NCI-H2196 (cell line): Measurements from ENCODE around the gene NIN.
"Not testable (repeated sequence)": the region's sequence is repeated elsewhere in the genome, so short reads cannot be mapped to it uniquely, and the experiment has no call there.

Experiments
- DNase-seq: peaks from one replicate; lab custom pipeline; 2025; ENCODE audit not compliant: unreplicated experiment; lab: John Stamatoyannopoulos, UW

The NIN gene

DNA sequence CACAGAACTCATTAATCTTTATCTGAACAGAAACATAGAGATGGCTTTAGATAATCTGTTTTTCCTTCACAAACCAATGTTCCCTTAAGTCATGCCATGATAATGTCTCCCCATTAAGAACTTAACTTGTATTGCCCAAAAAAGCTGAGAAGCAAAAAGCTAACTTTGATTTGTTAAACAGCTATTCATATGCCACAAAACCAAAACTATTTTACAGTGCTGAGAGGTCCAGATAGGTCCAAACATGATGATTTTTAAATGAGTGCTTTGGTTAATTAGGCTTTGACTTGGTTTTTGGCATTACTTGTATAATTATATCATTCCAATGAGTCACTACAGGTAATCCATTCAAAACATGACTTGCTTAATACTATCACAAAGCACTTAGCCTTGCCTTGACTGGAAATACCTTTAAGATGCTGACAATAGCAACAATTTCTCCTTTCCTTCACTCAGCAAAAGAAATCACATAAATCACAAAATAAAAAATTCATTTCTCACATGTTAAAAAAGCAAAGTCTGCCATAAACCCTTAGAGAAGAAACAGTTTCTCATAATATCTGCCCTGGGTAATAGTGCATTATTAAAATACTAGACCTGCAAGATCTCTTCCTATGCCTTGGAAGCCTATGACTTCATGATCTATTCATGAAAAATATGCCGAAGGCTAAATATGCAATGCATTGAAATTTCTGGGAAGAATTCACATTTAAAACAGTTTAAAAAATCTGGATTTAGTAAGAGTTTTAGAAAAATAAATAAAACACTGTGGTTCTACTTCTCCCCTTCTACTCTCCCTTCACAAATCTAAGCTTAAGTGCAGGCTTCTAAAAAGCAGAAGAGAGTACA is 110.8 kb downstream of the NIN start:
- DNase-seq, result no peak

DNA sequence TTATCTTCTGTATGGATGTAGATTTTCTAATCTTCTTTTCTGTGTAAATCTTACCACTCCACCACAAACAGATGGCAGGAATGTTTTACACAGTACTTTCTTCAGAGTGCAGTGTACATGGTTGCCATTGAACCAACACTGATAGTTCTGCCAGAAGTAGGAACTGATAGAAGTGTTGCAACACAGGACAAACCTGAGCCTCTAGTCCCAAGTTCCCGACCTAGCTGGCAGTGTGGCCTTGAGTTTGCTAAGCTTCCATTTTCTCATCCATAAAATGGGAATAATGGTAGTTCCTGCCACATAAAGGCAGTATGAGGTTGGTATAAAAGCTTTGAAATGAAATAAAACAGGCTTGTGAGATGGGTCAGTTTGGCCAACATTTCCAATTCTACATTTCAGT is 112.0 kb downstream of the NIN start:
- DNase-seq, result no peak

DNA sequence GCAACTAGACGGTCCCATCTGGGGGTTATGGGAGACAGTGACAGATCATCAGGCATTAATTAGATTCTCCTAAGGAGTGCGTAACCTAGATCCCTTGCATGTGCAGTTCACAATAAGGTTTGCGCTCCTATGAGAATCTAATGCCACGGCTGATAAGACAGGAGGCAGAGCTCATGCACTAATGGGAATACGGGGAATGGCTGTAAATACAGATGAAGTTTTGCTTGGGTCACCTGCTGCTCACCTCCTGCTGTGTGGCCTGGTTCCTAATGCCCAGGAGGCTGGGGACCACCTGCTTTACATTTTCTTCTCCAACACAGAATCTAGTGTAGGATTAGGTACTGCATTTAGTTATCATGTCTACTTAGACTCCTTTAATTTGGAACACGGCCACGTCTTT is 113.2 kb downstream of the NIN start:
- no peak for DNase-seq

DNA sequence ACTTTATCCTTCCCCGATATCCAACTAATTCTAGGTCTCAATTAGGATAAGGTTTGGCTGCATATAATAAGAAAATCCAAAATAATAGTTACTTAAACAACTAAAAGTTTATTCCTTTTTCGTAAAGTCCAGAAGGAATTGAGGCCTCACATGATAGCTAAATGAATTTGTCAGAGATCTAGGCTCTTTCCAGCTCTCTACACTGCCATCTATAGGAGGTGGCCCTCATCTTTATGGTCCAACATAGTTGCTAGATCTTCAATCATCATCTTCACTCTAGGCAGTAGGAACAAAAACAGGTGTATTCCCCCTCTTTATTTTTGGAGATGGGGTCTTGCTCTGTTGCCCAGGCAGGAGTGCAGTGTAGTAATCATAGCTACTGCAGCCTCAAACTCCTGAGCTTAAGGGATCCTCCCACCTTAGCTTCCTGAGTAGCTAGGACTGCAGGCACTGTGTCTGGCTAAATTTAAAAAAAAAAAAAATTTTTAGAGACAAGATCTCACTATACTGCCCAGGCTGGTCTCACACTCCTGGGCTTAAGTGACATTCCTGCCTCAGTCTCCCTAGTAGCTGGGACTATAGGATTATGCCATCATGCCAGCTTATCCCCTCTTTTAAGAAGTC is 116.4 kb downstream of the NIN start:
- peak; percentile 3 for DNase-seq

DNA sequence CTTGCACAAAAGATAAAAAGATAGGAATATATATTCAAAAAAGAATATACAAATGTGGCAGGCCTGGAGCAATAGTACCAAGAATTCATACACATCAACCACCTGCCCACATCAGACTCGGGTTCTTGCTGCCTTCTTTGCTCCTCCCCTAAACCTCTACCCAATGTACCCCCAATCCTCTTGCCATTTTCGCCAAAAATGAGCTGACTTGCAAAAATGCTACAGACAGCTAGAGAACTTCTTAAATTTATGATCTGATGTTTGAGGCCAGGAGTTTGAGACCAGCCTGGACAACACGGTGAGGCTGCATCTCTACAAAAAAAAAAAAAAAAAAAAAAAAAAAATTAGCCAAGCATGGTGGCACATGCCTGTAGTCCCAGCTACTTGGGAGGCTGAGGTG is 119.9 kb downstream of the NIN start:
- no peak for DNase-seq

DNA sequence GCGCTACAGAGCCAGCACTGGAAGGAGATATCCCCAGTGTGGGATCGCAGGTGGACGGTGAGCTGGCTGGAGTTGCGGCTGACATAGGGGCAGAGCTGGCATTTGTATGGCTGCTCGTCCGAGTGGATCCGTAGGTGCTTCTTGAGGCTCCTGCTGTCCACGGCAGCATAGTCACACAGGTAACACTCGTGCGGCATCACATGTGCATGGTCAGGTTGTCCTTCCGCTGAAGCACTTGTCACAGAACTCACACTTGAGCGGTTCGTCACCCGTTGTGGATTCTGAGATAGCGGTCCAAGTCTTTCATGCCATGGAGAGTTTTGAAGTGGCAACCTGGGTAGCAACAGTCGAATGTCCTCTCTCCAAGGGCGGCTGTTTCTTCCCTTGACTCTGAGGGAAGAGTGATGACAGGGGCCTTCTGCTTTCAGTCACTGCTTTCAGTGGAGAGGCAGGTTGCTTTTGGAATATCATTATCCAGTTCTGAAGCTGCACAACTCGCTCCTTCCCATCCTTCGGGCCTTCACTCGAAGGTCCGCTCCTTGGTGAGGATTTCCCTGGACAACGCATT is 125.9 kb downstream of the NIN start:
- DNase-seq, result no peak

DNA sequence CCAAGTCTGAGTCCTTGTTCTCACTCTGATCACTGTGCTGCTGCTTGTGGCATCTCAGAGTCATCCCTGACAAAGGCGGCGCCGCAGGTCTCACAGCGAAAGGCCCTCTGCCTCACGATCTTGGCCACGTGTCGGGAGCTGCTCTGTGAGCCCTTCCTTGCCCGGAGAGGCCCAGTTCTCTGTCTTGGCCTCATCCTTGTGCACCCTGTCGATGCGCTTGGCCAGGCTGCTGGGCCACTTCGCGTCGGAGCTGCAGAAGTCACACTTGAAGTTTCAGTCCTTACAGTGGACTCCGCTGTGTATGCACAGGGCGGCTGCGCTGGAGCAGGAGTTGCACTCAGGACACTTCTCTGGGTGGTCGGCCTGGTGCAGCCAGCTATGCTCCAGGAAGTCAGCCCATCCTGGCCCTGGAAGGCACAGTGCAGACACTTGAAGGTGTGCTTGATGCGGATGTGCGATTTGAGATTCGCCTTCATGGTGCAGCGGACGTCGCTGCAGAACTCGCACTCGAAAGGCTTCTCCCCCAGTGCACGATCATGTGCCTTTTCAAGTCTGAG is 126.4 kb downstream of the NIN start:
- DNase-seq, result no peak

DNA sequence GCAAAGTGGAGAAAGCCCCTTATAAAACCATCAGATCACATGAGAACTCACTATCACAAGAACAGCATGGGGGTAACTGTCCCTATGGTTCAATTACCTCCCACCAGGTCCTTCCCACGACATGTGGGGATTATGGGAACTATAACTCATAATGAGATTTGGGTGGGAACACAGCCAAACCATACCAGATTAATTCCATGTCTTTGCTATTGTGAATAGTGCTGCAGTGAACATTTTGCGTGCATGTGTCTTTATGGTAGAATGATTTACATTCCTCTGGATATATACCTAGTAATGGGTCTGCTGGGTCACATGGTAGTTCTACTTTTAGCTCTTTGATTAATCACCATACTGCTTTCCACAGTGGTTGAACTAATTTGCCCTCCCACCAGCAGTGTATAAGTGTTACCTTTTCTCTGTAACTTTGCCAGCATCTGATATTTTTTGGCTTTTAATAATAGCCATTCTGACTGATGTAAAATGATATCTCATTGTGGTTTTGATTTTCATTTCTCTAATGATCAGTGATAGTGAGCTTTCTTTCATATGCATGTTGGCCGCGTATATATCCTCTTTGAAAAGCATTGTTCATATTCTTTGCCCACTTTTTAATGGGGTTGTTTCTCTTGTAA is 133.2 kb downstream of the NIN start:
- no peak for DNase-seq

DNA sequence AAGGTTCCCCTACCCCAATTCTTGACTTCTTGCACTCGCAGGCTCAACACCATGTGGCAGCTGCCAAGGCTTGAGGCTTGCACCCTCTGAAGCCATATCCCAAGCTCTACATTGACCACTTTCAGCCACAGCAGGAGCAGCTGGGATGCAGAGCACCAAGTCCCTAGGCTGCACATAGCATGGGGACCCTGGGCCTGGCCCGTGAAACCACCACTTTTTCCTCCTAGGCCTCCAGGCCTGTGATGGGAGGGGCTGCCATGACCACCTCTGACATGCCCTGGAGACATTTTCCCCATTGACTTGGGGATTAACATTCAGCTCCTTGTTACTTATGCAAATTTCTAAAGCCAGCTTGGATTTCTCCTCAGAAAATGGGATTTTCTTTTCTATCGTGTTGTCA is 136.7 kb downstream of the NIN start:
- DNase-seq, result not testable (repeated sequence)

DNA sequence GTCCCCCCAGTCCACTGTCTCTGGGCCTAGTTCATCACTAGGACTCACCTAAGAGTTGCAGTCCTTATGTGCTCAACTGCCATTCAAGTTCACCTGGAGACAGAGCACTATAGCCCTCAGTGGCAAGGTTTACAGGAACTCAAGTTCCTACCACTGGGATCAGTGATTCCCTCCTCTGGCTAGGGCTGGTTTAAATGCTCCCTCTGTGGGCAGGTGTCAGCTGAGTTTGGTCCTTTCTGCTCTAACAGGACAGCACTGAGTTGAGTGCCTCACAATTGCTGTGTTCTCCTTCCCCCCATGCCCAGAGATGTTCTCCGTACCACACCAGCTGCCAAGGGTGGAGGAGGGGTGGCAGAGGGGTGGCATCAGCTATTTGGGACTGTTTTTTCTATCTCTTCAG is 142.1 kb downstream of the NIN start:
- DNase-seq, result no peak

DNA sequence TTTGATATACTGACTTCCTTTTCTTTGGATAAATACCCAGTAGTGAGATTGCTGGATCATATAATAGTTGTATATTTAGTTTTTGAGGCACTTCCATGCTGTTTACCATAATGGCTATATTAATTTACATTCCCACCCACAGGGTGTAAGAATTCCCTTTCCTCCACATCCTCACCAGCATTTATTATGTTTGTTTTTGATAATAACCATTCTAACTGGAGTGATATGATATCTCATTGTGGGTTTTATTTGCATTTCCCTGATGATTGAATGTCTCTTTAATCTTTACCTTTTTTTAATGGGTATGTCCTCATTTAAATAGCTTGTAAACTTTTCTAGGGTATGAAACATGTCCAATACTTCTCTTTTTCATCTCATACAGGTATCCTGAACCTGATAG is 151.3 kb downstream of the NIN start:
- DNase-seq, result no peak

DNA sequence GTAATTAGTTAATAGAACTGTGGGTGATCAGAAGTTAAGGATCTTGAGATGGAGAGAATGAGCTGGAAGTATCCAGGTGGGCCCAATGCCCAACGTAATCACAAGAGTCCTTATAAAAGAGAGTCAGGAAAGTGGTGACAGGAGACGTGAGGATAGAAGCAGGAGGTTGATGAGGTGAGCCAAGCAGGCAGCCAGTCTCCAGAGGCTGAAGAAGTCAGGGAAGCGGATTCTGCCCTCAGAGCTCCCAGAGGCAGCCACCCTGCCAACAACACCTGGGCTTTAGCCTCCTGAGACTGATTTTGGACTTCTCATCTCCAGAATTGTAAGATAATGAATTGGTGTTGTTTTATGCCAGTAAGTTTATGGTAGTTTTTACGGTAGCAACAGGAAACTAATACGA is 152.8 kb downstream of the NIN start:
- DNase-seq, result no peak

DNA sequence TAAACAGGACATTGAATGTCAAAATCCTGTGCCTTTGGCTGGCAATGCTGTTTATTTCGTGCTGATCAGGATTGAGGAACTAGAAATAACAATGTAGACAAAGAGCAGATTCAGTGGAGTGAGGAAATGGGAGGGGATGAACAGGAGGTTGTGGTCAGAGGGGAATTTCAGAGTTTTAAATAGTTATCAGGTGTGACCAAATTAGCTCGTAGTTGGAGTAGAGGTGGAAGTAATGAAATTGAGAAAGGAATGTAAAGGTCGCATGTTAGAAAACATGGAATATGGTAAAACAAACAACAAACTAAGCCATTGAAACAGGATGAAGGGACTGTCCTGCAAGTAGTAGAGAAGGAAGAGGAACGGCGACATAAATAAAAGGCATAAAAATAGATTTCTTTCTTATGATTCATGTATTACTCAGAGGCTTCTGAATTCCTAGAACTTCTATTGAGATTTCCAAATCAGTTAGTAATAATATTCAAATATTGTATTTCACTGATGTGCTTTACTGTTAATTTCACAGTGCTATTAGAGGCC is 153.4 kb downstream of the NIN start:
- no peak for DNase-seq

DNA sequence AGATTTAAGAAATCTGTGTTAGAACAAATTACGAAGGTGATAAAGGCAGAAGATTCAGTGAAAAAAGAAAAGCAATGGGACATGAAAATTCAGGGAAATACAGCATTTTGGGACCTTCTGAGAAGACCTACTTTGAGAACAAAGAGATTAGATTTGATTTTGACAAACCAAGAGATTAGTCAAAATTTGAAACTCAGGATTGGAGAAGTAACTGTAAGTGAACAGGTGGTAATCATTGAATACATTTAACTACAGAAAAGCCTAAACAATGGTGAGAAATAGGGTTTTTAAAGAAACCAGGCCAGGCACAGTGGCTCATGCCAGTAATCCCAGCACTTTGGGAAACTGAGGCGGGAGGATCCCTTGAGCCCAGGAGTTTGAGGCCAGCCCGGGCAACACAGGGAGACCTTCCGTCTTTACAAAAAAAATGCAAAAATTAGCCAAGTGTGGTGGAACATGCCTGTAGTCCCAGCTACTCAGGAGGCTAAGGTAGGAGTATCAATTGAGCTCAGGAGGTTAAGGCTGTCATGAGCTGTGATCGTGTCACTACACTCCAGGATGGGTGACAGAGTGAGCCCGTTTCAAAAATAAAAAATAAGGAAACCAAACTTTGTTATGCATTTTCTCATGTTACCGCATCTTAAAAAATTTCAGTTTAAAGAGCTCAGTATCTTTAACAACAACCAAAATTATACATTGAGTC is 154.0 kb downstream of the NIN start:
- no peak for DNase-seq

DNA sequence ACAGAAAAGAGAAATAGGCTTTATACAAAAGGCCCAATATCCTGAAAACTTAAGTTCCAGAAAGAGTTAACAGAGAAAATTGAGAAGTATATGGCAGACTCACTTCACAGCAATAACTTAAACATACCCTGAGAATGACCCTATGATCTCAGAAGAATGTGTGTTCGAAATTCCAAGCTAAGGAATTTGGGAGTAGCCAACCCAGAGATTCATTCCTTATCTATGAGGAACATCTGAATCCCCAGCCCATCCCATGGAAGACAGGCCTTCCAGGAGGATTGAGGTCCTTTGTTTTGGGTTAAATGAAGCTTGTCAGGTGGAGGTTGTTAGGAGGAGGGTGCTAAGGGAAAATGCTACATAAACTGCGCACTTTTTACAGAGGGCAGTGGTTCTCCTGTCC is 155.4 kb downstream of the NIN start:
- no peak for DNase-seq

DNA sequence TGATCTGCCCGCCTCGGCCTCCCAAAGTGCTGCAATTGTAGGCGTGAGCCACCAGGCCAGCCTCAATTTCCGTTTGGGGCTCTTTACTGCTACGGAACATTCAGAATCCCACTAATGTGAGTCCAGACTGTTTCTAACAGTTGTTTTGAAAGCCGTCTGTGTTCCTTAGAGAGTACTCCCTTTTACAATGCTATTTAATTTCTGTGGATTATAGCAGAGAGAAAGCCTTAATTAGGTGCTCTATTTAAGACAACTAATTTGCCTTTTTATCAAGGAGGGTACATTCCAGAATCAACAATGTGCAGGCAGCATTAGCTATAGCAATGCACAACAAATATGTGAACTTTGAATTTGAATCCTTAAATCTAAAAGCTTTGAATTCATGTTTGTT is 160.1 kb downstream of the NIN start:
- no peak for DNase-seq

DNA sequence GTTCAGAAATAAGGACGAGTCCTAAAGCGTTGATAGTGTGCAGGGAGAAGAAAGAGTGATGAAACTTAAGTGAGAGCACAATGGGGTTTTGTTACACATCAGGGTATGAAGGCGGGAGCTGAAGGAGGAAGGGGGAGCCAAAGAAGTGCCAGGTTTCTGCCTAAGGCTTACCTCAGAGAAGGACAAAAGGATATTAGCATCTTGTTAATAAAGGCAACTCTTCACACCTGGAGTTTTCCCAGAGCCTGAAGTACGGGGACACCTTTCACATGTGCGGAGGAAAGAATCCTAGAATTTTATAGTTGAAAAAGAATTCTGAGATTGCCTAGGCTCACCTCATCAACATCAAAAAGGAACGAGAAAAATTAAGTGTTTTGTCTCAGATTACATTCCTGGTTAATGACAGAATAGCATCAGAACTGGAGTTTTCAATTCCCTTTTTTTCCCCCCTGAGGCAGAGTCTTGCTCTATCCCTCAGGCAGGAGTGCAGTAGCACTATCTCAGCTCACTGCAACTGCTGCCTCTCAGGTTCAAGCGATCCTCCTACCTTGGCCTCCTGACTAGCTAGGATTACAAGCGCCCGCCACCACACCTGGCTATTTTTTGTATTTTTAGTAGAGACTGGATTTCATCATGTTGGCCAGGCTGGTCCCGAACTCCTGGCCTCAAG is 160.6 kb downstream of the NIN start:
- DNase-seq, result no peak
